Endothelial cell of umbilical vein (primary cell): ENCODE results near the gene ZNF652. TPM values are rescaled to one million over a fixed set of nuclear protein-coding genes. Genes with fewer than 3 reads are reported as not detected.

ENCODE experiments used
- BruUV-seq: library from RNA; stranded (reverse); fragments of 400-500 nt; replicated peaks from 2 replicates; lab custom pipeline; 2021; lab: Mats Ljungman, UMichigan
- CTCF ChIA-PET: fragments of 300-600, 350-600 bp; sonication (Branson Sonifier 250); formaldehyde crosslinking; loops from one replicate; lab custom pipeline; 2021; ENCODE audit warnings: antibody characterized with exemption, inconsistent platforms; lab: Charles Lee
- POLR2A ChIA-PET: fragments of 300-600, 350-600 bp; sonication (Branson Sonifier 250); formaldehyde crosslinking; loops from one replicate; lab custom pipeline; 2021; ENCODE audit warnings: antibody characterized with exemption, inconsistent platforms; lab: Charles Lee
- DNase-seq: peaks from one replicate; pipeline ENCODE4 v3.0.0-alpha.2; 2011; ENCODE audit warnings: low read depth, low spot score
- FAIRE-seq: peaks from 2 replicates; lab custom pipeline; 2011; peaks lifted over from hg19 to GRCh38; lab: Jason Lieb, UNC
- H2AFZ ChIP-seq: 2 replicates; pipeline ENCODE4 v1.6.0; 2012; ENCODE audit warnings: low read depth, low read length, control low read depth, inconsistent platforms
- H3K27ac ChIP-seq: 2 replicates; pipeline ENCODE4 v1.5.1; 2011; ENCODE audit warnings: low read depth, mild to moderate bottlenecking, control low read depth, low read length, moderate library complexity; ENCODE audit not compliant: insufficient read depth
- H3K27me3 ChIP-seq, 2 experiments: 2 replicates each; pipeline versions ENCODE4 v1.6.0 to v1.6.1; 2011; ENCODE audit warnings: low read length in 2 of 2, mixed read lengths in 1 of 2; ENCODE audit not compliant: control insufficient read depth in 2 of 2, insufficient read depth in 2 of 2
- H3K36me3 ChIP-seq, 2 experiments: 2 replicates in 1 of 2; 3 replicates in 1 of 2; pipeline ENCODE4 v1.5.1; 2011; ENCODE audit warnings: low read length in 2 of 2, mild to moderate bottlenecking in 1 of 2, moderate library complexity in 1 of 2; ENCODE audit not compliant: control insufficient read depth in 2 of 2, insufficient read depth in 2 of 2; ENCODE audit errors: extremely low read depth in 1 of 2
- H3K4me1 ChIP-seq: 3 replicates; pipeline ENCODE4 v1.5.1; 2011; ENCODE audit warnings: mild to moderate bottlenecking, low read length; ENCODE audit not compliant: control insufficient read depth, insufficient read depth; ENCODE audit errors: extremely low read depth
- H3K4me2 ChIP-seq: 2 replicates; pipeline ENCODE4 v1.6.1; 2011; ENCODE audit warnings: low read length, control low read depth, mixed read lengths; ENCODE audit not compliant: insufficient read depth
- H3K4me3 ChIP-seq, 3 experiments: fragments of 200-600 bp in 1 of 3; sonication (generic), shearing (Covaris generic) in 1 of 3; replicated peaks in 1 of 3; 2 replicates each; pipeline ENCODE4 v1.5.1; 2011 to 2016; ENCODE audit warnings: control low read depth in 3 of 3, low read length in 3 of 3, mild to moderate bottlenecking in 2 of 3, inconsistent platforms in 1 of 3, low read depth in 1 of 3, moderate library complexity in 1 of 3; ENCODE audit not compliant: insufficient read depth in 1 of 3
- H3K79me2 ChIP-seq: 2 replicates; pipeline ENCODE4 v1.6.0; 2012; ENCODE audit warnings: low read length, inconsistent platforms; ENCODE audit not compliant: control insufficient read depth, insufficient read depth
- H3K9ac ChIP-seq: replicated peaks from 2 replicates; pipeline ENCODE3; 2011; ENCODE audit warnings: low read length, control low read depth; ENCODE audit not compliant: insufficient read depth; ENCODE audit errors: extremely low read depth
- H3K9me1 ChIP-seq: replicated peaks from 3 replicates; pipeline ENCODE4 v1.6.0; 2011; ENCODE audit warnings: mild to moderate bottlenecking, low read length; ENCODE audit not compliant: control insufficient read depth, insufficient read depth; ENCODE audit errors: extremely low read depth
- H3K9me3 ChIP-seq: replicated peaks from 2 replicates; pipeline ENCODE4 v1.5.1; 2012; ENCODE audit warnings: low read length, inconsistent platforms; ENCODE audit not compliant: control insufficient read depth, insufficient read depth
- H4K20me1 ChIP-seq: replicated peaks from 2 replicates; pipeline ENCODE3; 2011; ENCODE audit warnings: mild to moderate bottlenecking, low read length; ENCODE audit not compliant: control insufficient read depth, insufficient read depth; ENCODE audit errors: extremely low read depth
- EZH2 ChIP-seq: IDR thresholded peaks from 2 replicates; pipeline ENCODE4 v1.6.1; 2012; ENCODE audit warnings: borderline replicate concordance, low read depth, mild to moderate bottlenecking, moderate library complexity, low read length, inconsistent platforms; ENCODE audit not compliant: severe bottlenecking
- FOS ChIP-seq: IDR thresholded peaks from 2 replicates; pipeline ENCODE4 v1.6.1; 2011; ENCODE audit warnings: mild to moderate bottlenecking, low read length, moderate library complexity, borderline replicate concordance; ENCODE audit not compliant: insufficient read depth
- GATA2 ChIP-seq: IDR thresholded peaks from 2 replicates; pipeline ENCODE4 v1.7.0; 2011; ENCODE audit warnings: low read depth, mild to moderate bottlenecking, moderate library complexity, mixed read lengths, low read length; ENCODE audit not compliant: insufficient read length, insufficient read depth
- JUN ChIP-seq: IDR thresholded peaks from 2 replicates; pipeline ENCODE4 v1.6.1; 2011; ENCODE audit warnings: borderline replicate concordance, low read depth; ENCODE audit not compliant: insufficient read length, insufficient read depth
- MYC ChIP-seq: IDR thresholded peaks from one replicate; pipeline ENCODE4 v1.6.1; 2011; ENCODE audit warnings: mild to moderate bottlenecking, low read depth, low read length
- POLR2A ChIP-seq: IDR thresholded peaks from 2 replicates; pipeline ENCODE4 v1.6.1; 2012; ENCODE audit warnings: low read depth, mild to moderate bottlenecking, control low read depth, low read length
- POLR2AphosphoS5 ChIP-seq: IDR thresholded peaks from 2 replicates; pipeline ENCODE4 v1.6.1; 2012; ENCODE audit warnings: low read depth, mild to moderate bottlenecking, control low read depth, low read length, moderate library complexity; ENCODE audit not compliant: insufficient read depth
- dilution Hi-C: fragments of 300-500 bp; cut with MboI; formaldehyde crosslinking; loops from one replicate; pipeline ENCODE4 v1.15.0; 2019; ENCODE audit warnings: low sequenced_read_pairs; ENCODE audit not compliant: extremely low pct_ligation_motif_present
- intact Hi-C: fragments of 100-400 bp; cut with micrococcal nuclease; formaldehyde crosslinking; loops from one replicate; pipeline ENCODE4 v1.10.0; 2022
- polyA plus RNA-seq, 4 experiments: library from polyadenylated mRNA; depleted of rRNA in 3 of 4; stranded (reverse) in 3 of 4; unstranded in 1 of 4; fragments of >200 nt; gene quantifications; 2 replicates each; pipeline versions ENCODE4 v1.2.1 to v1.2.3, GENCODE V29; 2011 to 2012; ENCODE audit warnings: missing spikeins in 1 of 4
- total RNA-seq: library from RNA; stranded (reverse); gene quantifications from 2 replicates; pipeline ENCODE4 v1.2.3, GENCODE V29; 2021
- TF ChIP-seq, protein P1 (sequence below): IDR thresholded peaks from 2 replicates; pipeline ENCODE4 v1.6.1; 2011; ENCODE audit not compliant: insufficient read depth, insufficient read length
- TF ChIP-seq, protein P2 (sequence below), 2 donors: IDR thresholded peaks; 1 replicate in 1 of 2; 2 replicates in 1 of 2; pipeline ENCODE4 v1.5.1; 2011; ENCODE audit warnings: low read length in 2 of 2, mild to moderate bottlenecking in 2 of 2, moderate library complexity in 2 of 2, control low read depth in 1 of 2, inconsistent platforms in 1 of 2, low read depth in 1 of 2; ENCODE audit not compliant: insufficient read depth in 1 of 2; ENCODE audit errors: extremely low read depth in 1 of 2

ZNF652 gene
- total and polyA plus RNA-seq, 2 donors (not counting 3 experiments of a cell fraction or from before 2014, with no cell fraction given) = 6.1 to 18.6 TPM

DNA sequence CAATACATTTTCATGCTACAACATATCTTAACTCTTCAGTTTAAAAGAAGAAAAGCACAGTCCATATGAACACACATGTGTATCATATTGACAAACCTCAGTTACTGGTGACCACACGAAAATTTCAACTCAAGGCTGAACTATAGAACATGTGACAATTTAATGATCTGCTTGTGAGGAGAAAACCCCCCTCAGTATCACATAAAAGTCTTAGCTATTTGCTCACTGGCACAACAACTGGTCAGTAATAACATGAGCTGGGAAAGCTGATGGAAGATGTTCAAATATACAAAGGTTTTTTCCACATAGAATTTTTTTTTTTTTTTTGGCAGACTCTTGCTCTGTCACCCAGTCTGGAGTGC is 19.5 kb downstream of the ZNF652 start:
- H3K4me3 ChIP-seq = no peak overlapping the region

More for the DNA sequence above, 19.5 kb downstream of the ZNF652 start:
- no peaks in the 10 kb centered on the region for H3K36me3 ChIP-seq
- H3K9me3 ChIP-seq = no peaks in the 10 kb centered on the region
- no peak overlapping the region for H2AFZ ChIP-seq
- no peaks in the 10 kb centered on the region for H3K9me1 ChIP-seq
- H3K9ac ChIP-seq = no peak overlapping the region
- no peak overlapping the region for H3K27ac ChIP-seq
- H3K79me2 ChIP-seq = peaks cover 20% of the 10 kb centered on the region
- H3K27me3 ChIP-seq = no peaks in the 10 kb centered on the region
- DNase-seq (no peak), FAIRE-seq (no peak)
- intact Hi-C loops = no loop called here
- CTCF ChIA-PET = interaction anchor here (2.4 kb wide), 1 partner anchor 26 kb away, joined by 7 read pairs; no protein-coding TSS in a partner anchor
- H4K20me1 ChIP-seq = no peaks in the 10 kb centered on the region
- TF ChIP-seq EZH2 = no peak
- no peak for TF ChIP-seq FOS
- TF ChIP-seq POLR2AphosphoS5 = no peak
- TF ChIP-seq MYC = no peak
- no peak for TF ChIP-seq POLR2A
- TF ChIP-seq, protein P1, sequence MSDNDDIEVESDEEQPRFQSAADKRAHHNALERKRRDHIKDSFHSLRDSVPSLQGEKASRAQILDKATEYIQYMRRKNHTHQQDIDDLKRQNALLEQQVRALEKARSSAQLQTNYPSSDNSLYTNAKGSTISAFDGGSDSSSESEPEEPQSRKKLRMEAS = no peak
- TF ChIP-seq, protein P2, sequence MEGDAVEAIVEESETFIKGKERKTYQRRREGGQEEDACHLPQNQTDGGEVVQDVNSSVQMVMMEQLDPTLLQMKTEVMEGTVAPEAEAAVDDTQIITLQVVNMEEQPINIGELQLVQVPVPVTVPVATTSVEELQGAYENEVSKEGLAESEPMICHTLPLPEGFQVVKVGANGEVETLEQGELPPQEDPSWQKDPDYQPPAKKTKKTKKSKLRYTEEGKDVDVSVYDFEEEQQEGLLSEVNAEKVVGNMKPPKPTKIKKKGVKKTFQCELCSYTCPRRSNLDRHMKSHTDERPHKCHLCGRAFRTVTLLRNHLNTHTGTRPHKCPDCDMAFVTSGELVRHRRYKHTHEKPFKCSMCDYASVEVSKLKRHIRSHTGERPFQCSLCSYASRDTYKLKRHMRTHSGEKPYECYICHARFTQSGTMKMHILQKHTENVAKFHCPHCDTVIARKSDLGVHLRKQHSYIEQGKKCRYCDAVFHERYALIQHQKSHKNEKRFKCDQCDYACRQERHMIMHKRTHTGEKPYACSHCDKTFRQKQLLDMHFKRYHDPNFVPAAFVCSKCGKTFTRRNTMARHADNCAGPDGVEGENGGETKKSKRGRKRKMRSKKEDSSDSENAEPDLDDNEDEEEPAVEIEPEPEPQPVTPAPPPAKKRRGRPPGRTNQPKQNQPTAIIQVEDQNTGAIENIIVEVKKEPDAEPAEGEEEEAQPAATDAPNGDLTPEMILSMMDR (IDR thresholded peaks at IDR 0.05; ENCODE audit: extremely low read depth in 1 of 2, insufficient read depth in 1 of 2, low read depth in 1 of 2, low read length in 2 of 2) = no peak
- TF ChIP-seq JUN = no peak
- no peak for TF ChIP-seq GATA2
- no peak overlapping the region for H3K4me2 ChIP-seq
- POLR2A ChIA-PET = interaction anchor here (0.7 kb wide), 1 partner anchor 1367 kb away, joined by 4 read pairs; no protein-coding TSS in a partner anchor
- dilution Hi-C loops = no loop called here
- H3K4me1 ChIP-seq = peaks cover 3% of the 10 kb centered on the region
- BruUV-seq = no TSS peak
